ENCODE measurements around the gene SYF2.

The SYF2 gene

GRCh38 chr1:25182629-25183028 lies 49.7 kb downstream of the SYF2 start:
- H3K9me3 ChIP-seq (ENCODE audit: control insufficient read depth, low read length) = no peaks in the 10 kb centered on the region
- 93 to 94% methylated on average over 8 to 13 of the region's 14 CpGs for WGBS, 2 experiments (ENCODE audit: insufficient coverage in 2 of 2)
- H3K4me3 ChIP-seq (ENCODE audit: extremely low read depth, insufficient read depth, low read length, poor library complexity, severe bottlenecking) = no peak overlapping the region

GRCh38 chr1:25180996-25181395 lies 51.3 kb downstream of the SYF2 start:
- 81 to 92% methylated on average over 5 of the region's 6 CpGs for WGBS, 2 experiments (ENCODE audit: insufficient coverage in 2 of 2)
- Histone ChIP-seq H3K4me3 (ENCODE audit: extremely low read depth, insufficient read depth, low read length, poor library complexity, severe bottlenecking) (no peak overlapping the region), H3K27ac (ENCODE audit: low read depth, low read length, severe bottlenecking) (no peak overlapping the region)

More at GRCh38 chr1:25182629-25183028, 49.7 kb downstream of the SYF2 start:
- H3K27ac ChIP-seq (ENCODE audit: low read depth, low read length, severe bottlenecking) = peak overlapping the region; percentile 36
- H3K36me3 ChIP-seq (ENCODE audit: control insufficient read depth, insufficient read depth, low read length) = no peaks in the 10 kb centered on the region
- H3K4me1 ChIP-seq (ENCODE audit: control insufficient read depth, insufficient read depth, low read length, poor library complexity, severe bottlenecking) = peaks cover 11% of the 10 kb centered on the region

GRCh38 chr1:25178917-25179561 lies 53.3 kb downstream of the SYF2 start:
- Histone ChIP-seq H3K36me3 (ENCODE audit: control insufficient read depth, insufficient read depth, low read length) (no peaks in the 10 kb centered on the region), H3K9me3 (ENCODE audit: control insufficient read depth, low read length) (no peaks in the 10 kb centered on the region), H3K4me3 (ENCODE audit: extremely low read depth, insufficient read depth, low read length, poor library complexity, severe bottlenecking) (no peak overlapping the region), H3K27ac (ENCODE audit: low read depth, low read length, severe bottlenecking) (no peak overlapping the region), H3K4me1 (ENCODE audit: control insufficient read depth, insufficient read depth, low read length, poor library complexity, severe bottlenecking) (peaks cover 11% of the 10 kb centered on the region)
- 82 to 90% methylated on average over 3 to 5 of the region's 7 CpGs for WGBS, 2 experiments (ENCODE audit: insufficient coverage in 2 of 2)

More at GRCh38 chr1:25180996-25181395, 51.3 kb downstream of the SYF2 start:
- Histone ChIP-seq H3K9me3 (ENCODE audit: control insufficient read depth, low read length) (no peaks in the 10 kb centered on the region), H3K36me3 (ENCODE audit: control insufficient read depth, insufficient read depth, low read length) (no peaks in the 10 kb centered on the region), H3K4me1 (ENCODE audit: control insufficient read depth, insufficient read depth, low read length, poor library complexity, severe bottlenecking) (peaks cover 11% of the 10 kb centered on the region)

- Histone ChIP-seq H3K36me3 (ENCODE audit: control insufficient read depth, insufficient read depth, low read length) (no peaks in the 10 kb centered on the region), H3K9me3 (ENCODE audit: control insufficient read depth, low read length) (no peaks in the 10 kb centered on the region), H3K4me1 (ENCODE audit: control insufficient read depth, insufficient read depth, low read length, poor library complexity, severe bottlenecking) (no peaks in the 10 kb centered on the region), H3K27ac (ENCODE audit: low read depth, low read length, severe bottlenecking) (no peak overlapping the region), H3K4me3 (ENCODE audit: extremely low read depth, insufficient read depth, low read length, poor library complexity, severe bottlenecking) (no peak overlapping the region)
- 87 to 91% methylated on average over 8 to 11 of the region's 13 CpGs for WGBS, 2 experiments (ENCODE audit: insufficient coverage in 2 of 2)
These were observed 57.3 kb downstream of the SYF2 start for GRCh38 chr1:25174730-25175612.

- Histone ChIP-seq H3K36me3 (ENCODE audit: control insufficient read depth, insufficient read depth, low read length) (no peaks in the 10 kb centered on the region), H3K9me3 (ENCODE audit: control insufficient read depth, low read length) (no peaks in the 10 kb centered on the region), H3K4me3 (ENCODE audit: extremely low read depth, insufficient read depth, low read length, poor library complexity, severe bottlenecking) (no peak overlapping the region), H3K27ac (ENCODE audit: low read depth, low read length, severe bottlenecking) (no peak overlapping the region), H3K4me1 (ENCODE audit: control insufficient read depth, insufficient read depth, low read length, poor library complexity, severe bottlenecking) (no peaks in the 10 kb centered on the region)
- WGBS, 2 experiments (ENCODE audit: insufficient coverage in 2 of 2) = 96% methylated on average over 4 of the region's 6 CpGs; no CpG with 5 or more reads in 1 of the 2 experiments
These were observed 58.0 kb downstream of the SYF2 start for GRCh38 chr1:25174363-25174729.

- Histone ChIP-seq H3K36me3 (ENCODE audit: control insufficient read depth, insufficient read depth, low read length) (no peaks in the 10 kb centered on the region), H3K9me3 (ENCODE audit: control insufficient read depth, low read length) (no peaks in the 10 kb centered on the region), H3K4me3 (ENCODE audit: extremely low read depth, insufficient read depth, low read length, poor library complexity, severe bottlenecking) (no peak overlapping the region), H3K27ac (ENCODE audit: low read depth, low read length, severe bottlenecking) (no peak overlapping the region), H3K4me1 (ENCODE audit: control insufficient read depth, insufficient read depth, low read length, poor library complexity, severe bottlenecking) (peaks cover 2% of the 10 kb centered on the region)
- WGBS, 2 experiments (ENCODE audit: insufficient coverage in 2 of 2) = 90% methylated on average over 2 of the region's 3 CpGs; no CpG with 5 or more reads in 1 of the 2 experiments
These were observed 58.4 kb downstream of the SYF2 start for GRCh38 chr1:25173809-25174340.
